UCSD-AML1 (cell line): ENCODE results near the gene ADAMTS2.
"Not testable (repeated sequence)": the region's sequence is repeated elsewhere in the genome, so short reads cannot be mapped to it uniquely, and the experiment has no call there.

Source experiments
- DNase-seq: peaks from one replicate; lab custom pipeline; 2025; ENCODE audit not compliant: unreplicated experiment; lab: John Stamatoyannopoulos, UW

Gene ADAMTS2

GRCh38 chr5:179326122-179326927 is 18.9 kb downstream of the ADAMTS2 start:
- no peak for DNase-seq

GRCh38 chr5:179325296-179326031 is 19.8 kb downstream of the ADAMTS2 start:
- no peak for DNase-seq

GRCh38 chr5:179324760-179325295 is 20.4 kb downstream of the ADAMTS2 start:
- DNase-seq = no peak

DNA sequence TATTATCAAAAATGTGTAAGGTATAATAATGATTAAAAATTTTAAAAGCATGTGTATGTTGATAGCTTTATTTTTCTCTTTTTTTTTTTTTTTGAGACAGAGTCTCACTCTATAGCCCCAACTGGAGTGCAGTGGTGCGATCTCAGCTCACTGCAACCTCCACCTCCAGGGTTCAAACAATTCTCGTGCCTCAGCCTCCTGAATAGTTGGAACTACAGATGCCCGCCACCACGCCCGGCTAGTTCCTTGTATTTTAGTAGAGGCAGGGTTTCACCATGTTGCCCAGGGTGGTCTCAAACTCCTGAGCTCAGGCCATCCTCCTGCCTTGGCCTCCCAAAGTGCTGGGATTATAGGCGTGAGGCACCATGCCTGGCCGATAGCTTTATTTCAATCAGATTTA is 20.9 kb downstream of the ADAMTS2 start:
- not testable (repeated sequence) for DNase-seq

DNA sequence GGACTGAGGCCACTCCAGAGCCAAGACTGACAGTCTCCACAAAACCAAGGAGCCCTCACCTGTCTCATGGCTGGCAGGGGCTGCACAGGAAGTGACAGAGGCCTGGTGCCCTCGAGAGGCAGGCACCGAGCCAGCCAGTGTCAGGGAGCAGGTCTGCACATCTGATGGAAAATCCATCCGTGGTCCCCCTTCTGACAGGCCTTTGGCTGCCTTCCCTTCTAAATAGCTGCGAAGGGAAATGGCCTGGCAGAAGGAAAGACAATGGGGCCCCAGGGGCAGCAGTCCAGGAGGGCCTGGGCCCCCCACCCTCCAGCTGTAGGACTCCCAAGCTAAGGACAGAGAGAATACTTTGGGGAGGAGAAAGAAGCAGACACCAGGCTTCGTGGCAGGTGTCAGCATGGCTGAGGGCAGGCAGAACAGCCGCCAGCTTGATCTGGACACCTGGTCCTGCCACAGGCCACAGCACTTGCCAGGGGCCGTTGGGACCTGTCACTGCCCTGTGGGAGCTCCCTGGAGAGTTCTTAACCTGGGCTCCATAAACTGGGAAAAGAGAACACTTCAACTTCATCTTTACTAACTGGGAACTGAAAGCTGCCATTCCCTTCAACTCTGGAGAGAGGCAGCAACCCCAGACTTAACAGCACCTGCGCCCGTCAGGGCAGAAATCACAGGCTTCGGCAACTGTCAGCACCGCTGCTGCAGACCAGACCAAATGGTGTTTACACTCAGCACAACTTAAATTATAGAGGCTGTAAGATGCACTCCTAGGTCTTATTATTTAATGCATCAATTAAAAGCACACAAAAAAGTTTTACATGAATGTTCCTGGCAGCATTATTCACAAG is 22.0 kb downstream of the ADAMTS2 start:
- no peak for DNase-seq

DNA sequence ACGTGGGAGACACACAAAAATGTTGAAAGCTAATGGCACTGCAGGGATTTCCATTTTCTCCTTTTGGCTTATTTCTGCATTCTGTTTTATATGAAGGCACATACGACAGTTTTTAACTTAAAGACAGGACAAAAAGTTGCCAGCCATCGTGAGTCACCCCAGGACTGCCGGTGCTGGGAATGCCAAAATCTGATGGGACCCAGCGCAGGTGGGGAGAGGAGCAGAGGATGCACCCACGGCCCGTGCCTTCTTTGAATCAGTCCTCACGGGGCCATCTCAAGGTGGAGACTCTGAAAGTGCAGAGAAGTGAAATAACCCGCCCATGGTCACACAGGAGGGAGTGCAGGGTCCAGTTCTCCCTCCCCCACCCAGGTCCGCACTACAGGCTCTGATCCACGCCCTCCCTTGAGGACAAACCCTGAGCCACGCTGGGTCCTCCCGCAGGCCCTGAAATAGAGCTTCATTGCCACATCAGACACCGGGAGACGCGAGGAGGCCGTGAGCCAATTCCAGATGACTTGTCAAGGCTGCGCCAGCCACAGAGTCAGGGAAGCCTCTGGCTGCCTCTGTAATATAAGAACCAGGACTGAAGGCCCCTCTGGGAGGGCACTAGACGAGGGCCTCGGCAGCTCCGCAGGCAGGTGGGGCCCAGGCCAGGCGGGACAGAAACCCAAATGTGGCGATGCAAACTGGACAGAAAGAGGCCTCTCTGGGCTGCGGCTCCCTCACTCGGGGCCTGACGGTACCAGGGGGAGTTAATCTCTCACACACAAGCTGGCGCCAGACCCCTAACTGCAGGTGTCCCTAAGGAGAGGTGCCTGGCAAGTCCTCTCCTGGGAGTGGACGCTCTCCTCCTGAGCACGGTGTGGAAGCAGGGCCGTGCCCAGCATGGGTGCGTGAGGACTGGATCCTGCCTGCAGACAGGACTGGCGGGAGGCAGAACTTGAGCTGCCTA is 22.9 kb downstream of the ADAMTS2 start:
- no peak for DNase-seq

DNA sequence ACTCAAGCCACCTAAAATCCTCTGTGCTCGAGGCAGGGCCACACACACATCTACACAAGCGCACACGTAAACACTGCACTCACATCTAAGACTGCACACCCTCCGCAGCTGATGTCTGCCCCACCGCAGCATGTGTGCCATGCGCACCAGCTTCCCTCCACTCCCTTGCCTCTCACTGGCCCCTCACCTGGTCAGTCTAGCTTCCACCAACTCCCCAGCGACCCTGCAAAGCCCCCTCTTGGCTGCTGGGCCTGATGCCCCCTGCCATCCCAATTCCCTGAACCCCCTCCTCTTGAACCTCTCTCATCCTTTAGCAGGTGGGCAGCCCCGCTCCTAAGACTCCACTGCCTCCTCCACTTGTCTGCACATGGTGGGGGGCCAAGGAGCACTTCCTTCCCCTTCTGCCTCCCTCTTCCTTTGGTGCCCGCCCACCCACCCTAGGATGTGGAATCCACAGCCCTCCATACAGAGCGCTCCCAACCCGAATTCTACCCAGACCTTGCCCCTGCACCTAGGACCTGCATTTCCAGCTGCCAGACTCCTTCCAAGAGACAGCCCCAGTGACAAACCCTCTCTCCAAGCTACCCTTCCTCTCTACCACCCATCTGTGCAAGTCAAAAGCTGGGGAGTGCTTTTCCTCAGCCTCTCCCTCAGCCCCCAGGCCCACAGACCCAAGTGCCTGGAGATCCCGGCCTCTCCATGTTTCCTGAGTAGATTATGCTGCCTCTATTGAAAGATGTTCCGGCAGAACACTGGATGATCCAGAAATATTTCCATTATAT is 23.9 kb downstream of the ADAMTS2 start:
- DNase-seq = no peak

GRCh38 chr5:179319741-179320281 is 25.4 kb downstream of the ADAMTS2 start:
- DNase-seq = no peak

- DNase-seq = no peak
Observed at GRCh38 chr5:179319123-179319522, 26.1 kb downstream of the ADAMTS2 start.

DNA sequence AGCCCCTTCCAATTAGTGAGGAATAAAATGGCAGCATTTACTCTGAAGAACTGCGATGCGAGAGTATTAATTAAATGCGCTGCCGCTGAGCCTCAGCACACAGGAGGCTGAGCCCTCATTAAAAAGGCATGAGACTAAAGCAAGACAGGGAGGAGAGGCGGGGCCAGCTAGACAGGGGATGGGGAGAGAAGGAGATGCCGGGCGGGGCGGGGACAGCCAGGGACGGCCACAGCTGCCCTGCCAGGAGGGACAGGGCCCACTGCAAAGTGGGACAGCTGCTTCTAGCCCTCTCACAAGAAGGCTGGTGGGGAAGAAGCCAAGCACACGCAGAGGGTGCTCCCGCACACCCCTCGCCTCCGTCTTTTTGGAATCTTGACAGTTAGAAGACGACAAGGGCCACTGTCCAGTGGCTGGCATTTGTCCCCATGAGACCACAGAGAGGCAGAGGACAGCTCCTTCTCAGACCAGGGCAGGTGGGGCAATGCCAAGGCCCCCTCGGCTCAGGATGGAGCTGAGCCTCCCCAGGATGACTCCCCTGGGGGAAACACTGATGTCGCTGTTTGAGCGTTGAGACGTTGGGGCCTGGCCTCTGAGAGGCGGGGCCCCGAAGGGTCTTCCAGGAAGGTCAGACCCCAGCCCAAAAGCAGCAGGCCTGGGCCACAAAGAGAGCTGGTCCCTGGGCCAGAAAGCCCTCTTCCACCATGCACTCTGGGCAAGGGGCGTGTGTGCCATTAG is 26.9 kb downstream of the ADAMTS2 start:
- no peak for DNase-seq

- DNase-seq = no peak
Observed at GRCh38 chr5:179317411-179318220, 27.6 kb downstream of the ADAMTS2 start.

DNA sequence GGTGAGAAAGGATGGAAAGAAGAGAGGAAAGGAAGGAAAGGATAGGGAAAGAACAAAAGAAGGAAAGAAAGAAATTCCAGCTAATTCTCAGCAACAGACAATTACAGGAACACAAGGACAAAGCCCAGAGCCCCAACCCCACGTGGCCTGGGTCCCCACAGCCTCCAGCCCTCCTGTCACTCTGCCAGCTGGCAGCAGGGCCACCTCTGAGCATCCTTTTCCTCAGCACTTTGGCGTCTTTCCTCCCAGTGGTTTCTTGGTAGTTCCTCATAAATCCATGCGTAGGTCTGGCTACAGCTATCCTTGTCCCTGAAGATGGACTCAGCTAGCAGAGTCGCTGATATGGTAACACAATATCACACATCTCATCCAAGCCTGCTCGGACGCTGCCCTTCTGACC is 28.3 kb downstream of the ADAMTS2 start:
- DNase-seq = no peak

- DNase-seq = no peak
Observed at GRCh38 chr5:179316111-179316551, 29.1 kb downstream of the ADAMTS2 start.

DNA sequence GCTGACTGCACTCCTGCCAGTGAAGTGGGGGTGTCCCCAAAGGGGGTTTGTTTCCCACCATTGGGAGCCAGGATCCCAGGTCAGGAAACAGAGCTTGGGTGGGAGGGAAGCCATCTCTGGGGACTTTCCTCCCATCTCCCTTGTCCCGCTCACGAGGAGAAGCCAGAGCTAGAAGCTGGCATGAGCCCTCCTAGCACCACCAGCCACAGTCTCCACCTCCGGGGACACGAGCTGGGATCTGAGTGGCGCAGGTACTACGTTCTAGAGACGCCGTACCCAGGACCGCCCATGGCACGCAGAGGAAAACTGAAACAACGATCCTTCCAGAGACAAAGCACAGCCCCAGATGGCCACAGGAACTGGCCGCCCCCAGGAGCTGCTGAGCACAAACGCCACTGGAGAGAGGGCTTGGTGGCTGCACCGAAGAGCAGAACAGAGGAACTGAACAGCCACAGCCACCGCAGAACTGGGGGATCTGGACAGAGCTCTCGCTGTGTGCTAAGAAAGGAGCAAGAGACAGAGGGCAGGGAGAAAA is 29.8 kb downstream of the ADAMTS2 start:
- no peak for DNase-seq

GRCh38 chr5:179314606-179315355 is 30.5 kb downstream of the ADAMTS2 start:
- no peak for DNase-seq

DNA sequence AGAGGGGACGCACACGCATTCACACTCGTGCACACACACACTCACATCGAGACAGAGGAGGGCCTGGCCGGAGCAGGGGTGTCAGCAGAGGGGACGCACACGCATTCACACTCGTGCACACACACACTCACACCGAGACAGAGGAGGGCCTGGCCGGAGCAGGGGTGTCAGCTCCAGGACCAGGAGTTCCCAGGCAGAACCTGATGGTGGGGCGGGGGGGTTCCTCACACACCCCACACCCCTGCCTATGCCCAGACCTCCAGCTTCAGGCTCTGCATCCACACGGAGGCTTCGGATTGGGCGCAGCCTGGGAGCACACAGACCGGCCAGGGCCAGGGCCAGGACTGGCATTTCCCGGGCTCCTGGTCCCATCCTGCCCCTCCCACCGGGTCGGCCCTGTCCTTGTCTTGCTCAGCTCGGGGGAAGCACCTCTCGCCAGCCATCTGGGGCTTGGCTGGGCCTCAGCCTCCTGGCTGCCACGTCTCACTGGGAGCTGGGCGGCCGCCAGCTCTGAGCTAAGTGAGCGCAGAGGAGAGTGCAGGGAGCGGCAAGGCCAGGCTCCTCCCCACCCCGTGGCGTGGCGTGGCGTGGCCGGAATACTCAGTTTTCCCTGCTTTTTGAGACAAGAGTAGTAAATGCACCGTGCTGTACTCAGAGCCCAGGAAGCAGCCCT is 31.3 kb downstream of the ADAMTS2 start:
- DNase-seq = no peak
